ENCODE results near the gene TMEM163.

- TF ChIP-seq CTCF (IDR thresholded peaks at IDR 0.05), result no peak
- no peak for TF ChIP-seq POLR2A (IDR thresholded peaks at IDR 0.05)
Measured at GRCh38 chr2:134592377-134592776, 126.4 kb downstream of the TMEM163 start.
